ENCODE data around the gene WASL. TPM values are rescaled to one million over a fixed set of nuclear protein-coding genes. Genes with fewer than 3 reads are reported as not detected.
"Not testable (repeated sequence)": the region's sequence is repeated elsewhere in the genome, so short reads cannot be mapped to it uniquely, and the experiment has no call there.

WASL gene
- total RNA-seq, 2 donors from 2014 or later = 37.7 to 64.9 TPM

DNA sequence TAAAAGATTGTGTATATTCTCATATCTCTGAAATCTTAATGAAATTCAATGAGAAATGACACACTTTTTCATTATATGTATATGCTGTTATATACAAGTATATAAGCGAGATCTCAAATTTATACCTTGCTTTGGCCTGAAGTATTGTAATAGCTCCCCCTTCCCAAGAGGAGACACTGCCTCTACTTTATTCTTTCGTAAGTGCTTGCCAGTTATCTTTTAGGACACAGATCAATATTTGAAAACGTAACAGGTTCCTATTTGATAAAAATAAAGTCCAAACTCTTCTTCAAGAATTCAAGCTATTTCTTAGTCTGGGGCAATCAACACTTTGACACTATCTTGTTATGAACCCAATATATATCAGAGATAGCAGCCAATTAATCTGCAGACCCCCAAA is 24.9 kb downstream of the WASL start:
- WGBS = 84% methylated on average over 3 of the region's 3 CpGs
- TF ChIP-seq CTCF (IDR thresholded peaks at IDR 0.05) (no peak), POLR2A (IDR thresholded peaks at IDR 0.05) (no peak), POLR2AphosphoS5 (IDR thresholded peaks at IDR 0.05) (no peak)
- DNase-seq (ENCODE audit: low spot score) = no peak
- no peaks in the 10 kb centered on the region for H3K9me3 ChIP-seq
- H3K4me3 ChIP-seq = no peak overlapping the region
- H3K4me1 ChIP-seq (replicated peaks) = peaks cover 20% of the 10 kb centered on the region
- no peaks in the 10 kb centered on the region for H3K36me3 ChIP-seq
- no peaks in the 10 kb centered on the region for H3K27me3 ChIP-seq (replicated peaks; ENCODE audit: insufficient read depth)
- intact Hi-C loops (cut with DNase I) = no loop called here
- no peak overlapping the region for H3K27ac ChIP-seq

DNA sequence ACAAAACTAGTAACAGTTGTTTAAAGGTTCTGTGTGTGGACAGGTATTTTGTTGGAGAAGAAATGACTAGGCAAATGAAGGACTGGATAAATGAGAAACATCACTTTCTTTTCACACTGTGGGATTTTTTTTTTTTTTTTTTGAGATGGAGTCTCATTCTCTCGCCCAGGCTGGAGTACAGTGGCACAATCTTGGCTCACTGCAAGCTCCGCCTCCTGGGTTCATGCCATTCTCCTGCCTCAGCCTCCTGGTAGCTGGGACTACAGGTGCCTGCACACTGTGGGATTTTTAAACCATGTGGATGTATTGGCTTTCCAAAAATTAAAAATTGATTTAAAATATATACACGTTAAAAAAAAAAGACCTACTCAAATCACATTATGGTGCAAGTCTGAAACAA is 28.3 kb downstream of the WASL start:
- H3K27me3 ChIP-seq (replicated peaks; ENCODE audit: insufficient read depth); H3K27ac ChIP-seq; H3K9me3 ChIP-seq; H3K36me3 ChIP-seq; H3K4me3 ChIP-seq; DNase-seq (ENCODE audit: low spot score); intact Hi-C loops (cut with DNase I): not testable (repeated sequence)
- 65% methylated on average over 3 of the region's 3 CpGs for WGBS
- peaks cover 11% of the 10 kb centered on the region for H3K4me1 ChIP-seq (replicated peaks)

GRCh38 chr7:123719197-123719721 is 29.5 kb downstream of the WASL start:
- H3K27me3 ChIP-seq (replicated peaks; ENCODE audit: insufficient read depth) = no peaks in the 10 kb centered on the region
- H3K36me3 ChIP-seq = no peaks in the 10 kb centered on the region
- intact Hi-C loops (cut with DNase I) = no loop called here
- WGBS = 87% methylated on average over 2 of the region's 2 CpGs
- no peak overlapping the region for H3K4me3 ChIP-seq
- no peak overlapping the region for H3K27ac ChIP-seq
- H3K4me1 ChIP-seq (replicated peaks) = peaks cover 11% of the 10 kb centered on the region
- no peaks in the 10 kb centered on the region for H3K9me3 ChIP-seq
- TF ChIP-seq CTCF (IDR thresholded peaks at IDR 0.05) = no peak
- TF ChIP-seq POLR2A (IDR thresholded peaks at IDR 0.05) = no peak
- no peak for TF ChIP-seq POLR2AphosphoS5 (IDR thresholded peaks at IDR 0.05)
- no peak for DNase-seq (ENCODE audit: low spot score)

GRCh38 chr7:123718773-123719172 is 30.0 kb downstream of the WASL start:
- peaks cover 11% of the 10 kb centered on the region for H3K4me1 ChIP-seq (replicated peaks)

DNA sequence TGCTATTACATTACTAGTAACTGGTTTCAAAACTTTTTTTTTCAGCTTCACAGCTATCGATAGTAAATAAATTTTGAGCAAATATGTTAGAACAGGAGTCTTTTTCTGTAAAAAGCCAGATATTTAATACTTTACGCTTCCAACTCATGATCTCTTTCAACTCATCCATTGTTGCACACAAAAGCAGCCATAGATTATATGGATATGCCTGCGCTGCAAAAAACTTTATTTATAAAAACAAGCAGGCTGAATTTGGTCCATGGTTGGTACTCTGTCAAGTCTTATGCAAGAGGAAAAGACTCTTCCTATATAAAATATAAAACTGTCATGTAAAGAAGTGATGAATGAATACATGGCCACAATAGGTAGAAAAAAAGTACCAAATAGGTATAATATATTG is 31.1 kb downstream of the WASL start:
- DNase-seq (ENCODE audit: low spot score) = no peak
- Histone ChIP-seq H3K4me3 (no peak overlapping the region), H3K4me1 (replicated peaks) (peaks cover 7% of the 10 kb centered on the region), H3K27ac (no peak overlapping the region), H3K27me3 (replicated peaks; ENCODE audit: insufficient read depth) (no peaks in the 10 kb centered on the region), H3K36me3 (no peaks in the 10 kb centered on the region), H3K9me3 (no peaks in the 10 kb centered on the region)
- TF ChIP-seq POLR2A (IDR thresholded peaks at IDR 0.05) (no peak), POLR2AphosphoS5 (IDR thresholded peaks at IDR 0.05) (no peak), CTCF (IDR thresholded peaks at IDR 0.05) (no peak)
- intact Hi-C loops (cut with DNase I) = no loop called here
- 93% methylated on average over 3 of the region's 3 CpGs for WGBS

More at GRCh38 chr7:123718773-123719172, 30.0 kb downstream of the WASL start:
- Histone ChIP-seq H3K36me3 (no peaks in the 10 kb centered on the region), H3K4me3 (no peak overlapping the region), H3K27ac (no peak overlapping the region), H3K9me3 (no peaks in the 10 kb centered on the region), H3K27me3 (replicated peaks; ENCODE audit: insufficient read depth) (no peaks in the 10 kb centered on the region)
- intact Hi-C loops (cut with DNase I) = no loop called here
- DNase-seq (ENCODE audit: low spot score) = no peak
- WGBS = 79% methylated on average over 4 of the region's 4 CpGs
- TF ChIP-seq CTCF (IDR thresholded peaks at IDR 0.05) = no peak
- no peak for TF ChIP-seq POLR2A (IDR thresholded peaks at IDR 0.05)
